ENCODE results near the gene PICK1. TPM values are rescaled to one million over a fixed set of nuclear protein-coding genes. Genes with fewer than 3 reads are reported as not detected.

Gene PICK1
- 10 to 100 TPM; 23.0 to 44.9 (median 31.7) TPM for polyA plus RNA-seq (ENCODE audit: insufficient read length in 4 of 4)

DNA sequence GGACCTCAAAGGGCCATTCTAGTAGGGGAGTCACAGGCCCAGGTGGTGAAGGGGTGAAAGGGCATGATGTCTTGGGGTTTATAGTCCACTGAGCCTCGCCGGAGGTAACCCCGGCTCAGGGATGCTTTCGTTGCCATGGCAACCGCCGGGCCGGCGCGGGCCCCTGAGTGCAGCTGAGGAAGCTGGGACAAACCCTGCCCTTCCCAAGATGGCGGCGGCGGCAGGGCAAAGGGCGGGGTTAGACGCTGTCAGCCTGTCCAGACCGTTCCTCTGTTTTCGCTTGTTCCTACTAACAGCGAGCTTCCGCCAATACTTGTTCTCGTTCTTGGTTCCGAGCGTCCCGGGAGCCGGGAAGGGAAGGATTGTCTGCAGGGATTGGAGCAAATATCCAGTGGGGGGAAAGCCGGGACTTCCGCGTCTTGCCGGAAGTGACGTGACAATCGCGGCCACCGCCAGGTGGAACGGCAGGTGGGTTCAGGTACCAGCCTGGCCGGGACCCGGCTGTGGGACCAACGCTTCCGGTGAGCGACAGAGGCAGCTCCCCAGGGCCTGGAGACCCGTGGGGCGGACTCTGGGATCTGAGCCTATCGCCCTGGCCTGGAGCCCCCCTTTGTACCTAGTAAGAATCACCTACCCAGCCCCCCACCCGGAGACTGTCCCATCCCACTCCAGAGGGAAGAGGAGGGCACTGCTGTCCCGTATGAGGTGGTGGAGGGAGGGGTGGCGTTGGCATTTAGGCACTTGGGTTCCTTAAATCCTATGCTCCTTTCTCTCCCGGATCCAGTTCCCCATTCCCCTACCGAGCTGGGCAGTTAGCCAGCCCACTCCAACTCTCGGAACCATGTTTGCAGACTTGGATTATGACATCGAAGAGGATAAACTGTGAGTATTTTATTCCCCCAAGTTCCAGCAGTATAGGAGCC lies at the start of gene PICK1:
TSS of gene PICK1 (plus strand) at position 436 of the 923 bp plus-strand sequence. CDS start at position 842, 406 bp downstream.
- peak; percentile 79 to 89 (median 82) for DNase-seq (ENCODE audit: low read depth in 4 of 4, low spot score in 3 of 4)

- no peak for DNase-seq (ENCODE audit: low read depth in 4 of 4, low spot score in 3 of 4)
Measured at GRCh38 chr22:38009000-38009806, 48.0 kb upstream of the PICK1 start.

GRCh38 chr22:38012604-38013072 lies 44.6 kb upstream of the PICK1 start:
- no peak for DNase-seq (ENCODE audit: low read depth in 4 of 4, low spot score in 3 of 4)

DNA sequence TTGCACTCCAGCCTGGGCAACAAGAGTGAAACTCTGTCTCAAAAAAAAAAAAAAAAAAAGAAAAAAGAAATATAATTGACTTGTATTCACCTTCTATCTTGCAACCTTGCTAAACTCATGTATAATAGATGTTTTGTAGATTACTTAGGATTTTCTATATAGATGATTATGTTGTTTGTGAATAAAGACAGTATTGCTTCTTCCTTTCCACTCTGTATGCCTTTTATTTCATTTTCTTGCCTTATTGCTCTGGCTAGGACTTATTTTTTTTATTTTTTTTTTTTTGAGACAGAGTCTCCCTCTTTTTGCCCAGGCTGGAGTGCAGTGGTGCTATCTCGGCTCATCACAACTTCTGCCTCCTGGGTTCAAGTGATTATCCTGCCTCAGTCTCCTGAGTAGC lies 43.1 kb upstream of the PICK1 start:
- no peak for DNase-seq (ENCODE audit: low read depth in 4 of 4, low spot score in 3 of 4)

DNA sequence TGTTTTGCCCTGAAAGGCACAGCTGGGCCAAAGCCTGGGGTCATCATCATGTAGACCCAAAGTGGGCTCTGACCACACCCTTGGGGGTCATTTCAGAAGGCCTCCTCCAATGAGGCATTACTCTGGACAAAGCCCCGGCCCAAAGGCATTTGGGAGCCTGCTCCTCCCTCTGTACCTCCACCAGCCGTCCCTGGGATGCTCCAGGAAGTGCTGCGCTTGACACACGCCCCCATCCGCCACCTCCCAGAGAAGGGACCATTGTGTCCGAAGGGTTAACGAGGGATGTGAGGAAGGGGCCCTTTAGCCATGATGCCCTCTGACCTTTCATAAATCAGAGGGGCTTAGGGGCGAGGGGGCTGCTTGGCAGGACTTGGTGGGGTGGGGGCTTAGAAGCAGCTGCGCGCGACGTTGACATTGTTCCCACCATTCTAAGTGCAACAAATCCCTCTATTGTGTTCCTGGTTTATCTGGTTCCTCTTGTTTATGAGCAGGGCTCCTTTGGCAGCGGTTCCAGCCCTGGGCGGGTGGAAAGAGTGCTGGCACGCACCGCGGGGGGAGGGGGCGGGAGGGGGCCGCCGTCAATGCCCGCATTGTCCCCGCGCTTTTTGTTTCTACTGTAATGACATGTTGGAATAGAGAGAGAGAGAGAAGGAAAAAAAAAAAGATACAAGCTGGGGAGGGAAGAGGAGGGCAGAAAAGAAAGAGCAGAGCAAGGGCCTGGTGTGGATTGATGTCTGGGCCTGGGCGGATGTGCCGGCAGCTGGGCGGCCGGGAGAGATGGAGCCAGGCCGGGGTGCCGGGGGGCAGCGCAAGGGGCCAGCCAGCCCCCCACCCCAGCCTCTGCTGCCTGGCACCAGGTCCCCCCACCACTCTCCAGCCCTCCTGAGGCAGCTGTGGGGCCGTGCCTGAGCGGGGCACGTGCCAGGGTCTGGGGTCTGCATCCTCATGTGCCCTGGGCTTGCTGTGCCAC lies 40.7 kb upstream of the PICK1 start:
- DNase-seq (ENCODE audit: low read depth in 4 of 4, low spot score in 3 of 4) = no peak

DNA sequence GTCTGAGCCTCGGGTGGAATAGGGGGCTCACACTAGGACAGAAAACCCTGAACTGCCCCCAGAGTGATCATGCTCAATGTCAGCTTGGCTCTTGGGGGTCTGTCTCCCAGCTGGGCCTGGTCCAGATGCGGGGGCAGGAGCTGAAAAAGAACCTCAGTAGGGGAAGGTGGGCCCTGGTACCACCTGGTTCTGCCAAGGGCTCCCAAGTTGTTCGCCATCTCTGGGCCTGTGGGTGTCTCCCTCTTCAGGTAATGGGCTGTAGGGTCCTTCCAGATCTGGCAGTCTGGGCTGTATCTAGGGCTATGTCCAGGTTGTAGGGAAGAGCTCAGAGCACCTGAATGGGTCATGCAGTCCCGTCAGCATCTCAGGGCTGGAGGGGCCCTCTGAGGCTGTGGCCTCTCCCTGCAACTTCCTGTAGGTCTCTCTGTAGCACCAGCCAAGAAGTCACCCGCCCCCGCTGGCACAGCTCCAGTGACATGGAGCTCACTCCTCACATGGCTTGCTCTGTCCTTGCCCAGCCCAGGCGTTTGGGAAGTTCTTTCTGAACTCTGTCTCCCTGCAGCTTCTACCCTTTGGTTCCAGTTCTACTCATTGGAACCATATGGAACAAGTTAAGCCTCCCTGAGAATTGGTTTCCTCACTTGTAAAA lies 39.8 kb upstream of the PICK1 start:
- no peak for DNase-seq (ENCODE audit: low read depth in 4 of 4, low spot score in 3 of 4)

- no peak for DNase-seq (ENCODE audit: low read depth in 4 of 4, low spot score in 3 of 4)
Measured at GRCh38 chr22:38017939-38018885, 39.0 kb upstream of the PICK1 start.

- no peak for DNase-seq (ENCODE audit: low read depth in 4 of 4, low spot score in 3 of 4)
Measured at GRCh38 chr22:38018938-38019827, 38.0 kb upstream of the PICK1 start.

- DNase-seq (ENCODE audit: low read depth in 4 of 4, low spot score in 3 of 4) = no peak
Measured at GRCh38 chr22:38021206-38021605, 36.0 kb upstream of the PICK1 start.

- no peak for DNase-seq (ENCODE audit: low read depth in 4 of 4, low spot score in 3 of 4)
Measured at GRCh38 chr22:38023045-38023444, 34.2 kb upstream of the PICK1 start.

DNA sequence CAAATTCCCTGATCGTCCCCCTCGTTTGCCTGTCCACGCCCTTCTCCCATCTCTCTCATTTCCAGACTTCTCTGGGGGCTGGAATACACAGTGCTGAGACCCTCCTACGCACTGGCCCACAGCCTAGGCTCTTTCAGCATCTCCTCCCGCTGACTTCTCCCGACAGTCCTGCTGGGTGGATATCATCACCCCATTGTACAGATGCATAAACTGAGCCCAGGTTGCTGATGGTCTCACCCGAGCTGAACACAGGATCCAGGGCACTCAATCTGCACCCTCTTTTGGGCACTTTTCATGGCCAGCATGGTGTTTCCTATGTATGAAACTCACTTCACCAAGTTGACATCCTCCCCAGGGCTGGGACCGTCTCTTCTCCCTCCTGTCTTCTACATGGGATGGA lies 31.7 kb upstream of the PICK1 start:
- no peak for DNase-seq (ENCODE audit: low read depth in 4 of 4, low spot score in 3 of 4)

- DNase-seq (ENCODE audit: low read depth in 4 of 4, low spot score in 3 of 4) = no peak
Measured at GRCh38 chr22:38026130-38027111, 30.8 kb upstream of the PICK1 start.

- no peak for DNase-seq (ENCODE audit: low read depth in 4 of 4, low spot score in 3 of 4)
Measured at GRCh38 chr22:38027487-38027886, 29.7 kb upstream of the PICK1 start.

GRCh38 chr22:38028344-38029130 lies 28.7 kb upstream of the PICK1 start:
- no peak for DNase-seq (ENCODE audit: low read depth in 4 of 4, low spot score in 3 of 4)

- no peak for DNase-seq (ENCODE audit: low read depth in 4 of 4, low spot score in 3 of 4)
Measured at GRCh38 chr22:38029370-38029769, 27.8 kb upstream of the PICK1 start.

DNA sequence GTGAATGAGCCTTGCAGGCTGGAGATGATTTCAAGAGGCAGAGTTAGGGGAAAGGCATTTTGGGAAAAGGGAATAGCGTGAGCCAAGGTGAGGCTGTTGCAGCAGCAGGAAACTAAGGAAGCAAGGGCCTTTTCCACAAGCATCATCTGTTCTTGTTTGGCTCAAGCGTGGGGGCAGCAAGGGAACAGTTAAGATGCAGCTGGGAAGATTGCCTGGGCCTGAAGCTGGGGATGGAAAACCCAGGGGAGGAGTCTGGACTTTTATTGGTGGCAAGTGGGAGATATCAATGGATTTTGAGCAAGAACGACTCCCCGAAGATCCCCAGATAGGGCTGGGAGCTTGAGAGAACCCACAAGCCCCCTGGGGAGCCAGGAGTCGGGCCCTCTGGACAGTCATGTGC lies 27.3 kb upstream of the PICK1 start:
- no peak for DNase-seq (ENCODE audit: low read depth in 4 of 4, low spot score in 3 of 4)
